ENCODE results near the gene CCDC82.

The CCDC82 gene

DNA sequence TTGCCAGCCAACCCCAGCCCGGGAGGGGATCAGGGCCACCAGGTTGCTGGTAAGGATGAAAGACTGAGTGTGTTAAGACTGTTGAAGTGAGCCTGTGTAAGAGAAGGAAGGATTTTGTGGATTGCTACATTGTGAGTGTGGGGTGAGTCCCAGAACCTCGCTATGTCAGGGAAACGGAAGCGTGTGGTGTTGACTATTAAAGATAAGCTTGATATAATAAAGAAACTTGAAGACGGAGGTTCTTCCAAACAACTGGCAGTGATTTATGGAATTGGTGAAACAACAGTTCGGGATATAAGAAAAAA is 728 bp upstream of the CCDC82 start:
- H3K27me3 ChIP-seq (ENCODE audit: insufficient read depth, low read length), result no peaks in the 10 kb centered on the region
- peaks cover 41% of the 10 kb centered on the region for H3K4me1 ChIP-seq (ENCODE audit: insufficient read depth, low read length, severe bottlenecking)
- H2AFZ ChIP-seq (ENCODE audit: low read length), result peak overlapping the region; percentile 89
- H3K4me3 ChIP-seq (ENCODE audit: low read depth, low read length, poor library complexity, severe bottlenecking), result peak overlapping the region; percentile 70
- H3K9me3 ChIP-seq (ENCODE audit: low read length), result no peaks in the 10 kb centered on the region
- H3F3A ChIP-seq (ENCODE audit: insufficient read depth, low read length), result 0 out of 2 replicates have a peak, but pooled peaks cover 5% of the 10 kb centered on the region
- 0 out of 2 replicates have a peak, but pooled peaks cover 2% of the 10 kb centered on the region for H4K20me1 ChIP-seq (ENCODE audit: insufficient read depth, low read length)
- H3K79me2 ChIP-seq (ENCODE audit: insufficient read depth, low read length), result peaks cover 24% of the 10 kb centered on the region
- H3K9ac ChIP-seq (ENCODE audit: low read length), result peak overlapping the region; percentile 89
- no peak for TF ChIP-seq EZH2 (IDR thresholded peaks at IDR 0.05; ENCODE audit: borderline replicate concordance, low read length)
- no peak overlapping the region for H3K27ac ChIP-seq (ENCODE audit: low read depth, low read length, poor library complexity, severe bottlenecking)
- H3K9me2 ChIP-seq (ENCODE audit: low read depth, low read length), result no peaks in the 10 kb centered on the region
- peaks cover 7% of the 10 kb centered on the region; the same call in 1 of the 2 replicates for H3K36me3 ChIP-seq (ENCODE audit: insufficient read depth, low read length)
- peak overlapping the region; percentile 98 for H3K4me2 ChIP-seq (ENCODE audit: low read length)

DNA sequence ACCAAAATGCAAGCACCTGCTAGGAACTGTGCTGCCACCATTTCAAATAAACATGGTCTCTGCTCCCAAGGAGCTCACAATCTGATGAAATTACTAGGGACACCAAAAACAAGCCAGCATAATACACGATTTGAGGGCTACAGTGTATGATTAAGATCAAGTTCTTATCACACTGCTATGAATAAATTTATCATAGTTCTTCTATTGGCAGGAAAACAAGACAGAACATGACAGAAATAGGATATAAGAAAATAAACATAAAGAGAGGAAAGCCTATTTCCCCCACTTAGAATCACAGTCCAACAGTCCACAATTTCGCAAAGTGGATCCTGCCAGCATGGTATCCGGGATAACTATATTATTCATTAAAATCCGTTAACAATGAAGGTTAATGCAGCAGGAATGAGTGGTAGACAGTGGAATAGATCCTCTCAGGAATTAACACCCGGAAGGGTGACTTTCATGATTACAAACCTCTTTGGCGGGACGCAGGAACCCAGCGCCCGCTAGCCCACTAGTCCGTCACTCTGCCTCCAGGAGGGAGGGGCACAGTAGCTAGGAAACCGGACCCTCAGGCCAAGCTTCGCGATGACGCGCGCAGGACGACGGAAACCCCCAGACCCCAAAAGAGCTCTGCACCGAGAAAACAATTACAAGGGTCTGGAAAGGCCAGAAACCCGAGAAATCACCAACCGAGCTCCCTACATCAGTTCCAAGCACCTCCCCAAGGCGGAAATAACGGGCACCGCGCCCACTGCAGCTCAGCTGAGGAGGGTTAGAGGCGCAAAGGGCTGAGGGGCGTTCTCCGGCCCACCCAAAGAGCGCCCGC is 607 bp downstream of the CCDC82 start:
- Histone ChIP-seq H3K9me2 (ENCODE audit: low read depth, low read length) (no peaks in the 10 kb centered on the region), H3K4me1 (ENCODE audit: insufficient read depth, low read length, severe bottlenecking) (peaks cover 41% of the 10 kb centered on the region), H3K27ac (ENCODE audit: low read depth, low read length, poor library complexity, severe bottlenecking) (peak overlapping the region; percentile 2)

DNA sequence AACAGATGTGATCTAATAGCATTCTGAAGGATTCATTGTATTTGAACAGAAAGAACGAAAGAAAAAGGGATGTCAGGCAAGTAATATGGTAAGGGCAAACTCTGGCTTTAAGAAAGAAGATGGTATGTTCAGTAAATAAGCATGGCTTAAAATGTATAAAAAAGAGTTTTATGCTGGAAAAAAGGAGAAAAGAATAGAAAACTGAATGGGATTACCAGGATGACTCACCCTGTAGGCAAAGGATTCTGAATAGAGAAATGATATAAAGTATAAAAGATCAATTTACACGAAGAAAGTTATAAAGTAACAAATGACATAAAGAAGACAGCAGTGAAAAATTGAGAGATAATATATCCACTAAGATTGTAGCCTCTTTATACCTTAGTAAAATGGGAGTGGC is 4.5 kb downstream of the CCDC82 start:
- no peaks in the 10 kb centered on the region for H3K27me3 ChIP-seq (ENCODE audit: insufficient read depth, low read length)
- H4K20me1 ChIP-seq (ENCODE audit: insufficient read depth, low read length), result no peaks in the 10 kb centered on the region
- no peak overlapping the region for H2AFZ ChIP-seq (ENCODE audit: low read length)
- no peak overlapping the region for H3K9ac ChIP-seq (ENCODE audit: low read length)
- H3F3A ChIP-seq (ENCODE audit: insufficient read depth, low read length), result no peaks in the 10 kb centered on the region
- no peaks in the 10 kb centered on the region for H3K9me2 ChIP-seq (ENCODE audit: low read depth, low read length)
- H3K36me3 ChIP-seq (ENCODE audit: insufficient read depth, low read length), result peaks cover 38% of the 10 kb centered on the region; the same call in 1 of the 2 replicates
- H3K9me3 ChIP-seq (ENCODE audit: low read length), result no peaks in the 10 kb centered on the region
- H3K4me1 ChIP-seq (ENCODE audit: insufficient read depth, low read length, severe bottlenecking), result peaks cover 17% of the 10 kb centered on the region
- H3K4me3 ChIP-seq (ENCODE audit: low read depth, low read length, poor library complexity, severe bottlenecking), result no peak overlapping the region
- no peak overlapping the region for H3K27ac ChIP-seq (ENCODE audit: low read depth, low read length, poor library complexity, severe bottlenecking)
- peaks cover 17% of the 10 kb centered on the region for H3K79me2 ChIP-seq (ENCODE audit: insufficient read depth, low read length)
- no peak overlapping the region for H3K4me2 ChIP-seq (ENCODE audit: low read length)
- no peak for TF ChIP-seq EZH2 (IDR thresholded peaks at IDR 0.05; ENCODE audit: borderline replicate concordance, low read length)
- no peak for TF ChIP-seq CTCF (IDR thresholded peaks at IDR 0.05; ENCODE audit: low read length)

More for the DNA sequence above, 607 bp downstream of the CCDC82 start:
- H4K20me1 ChIP-seq (ENCODE audit: insufficient read depth, low read length), result 0 out of 2 replicates have a peak, but pooled peaks cover 2% of the 10 kb centered on the region
- peak overlapping the region; percentile 89 for H3K9ac ChIP-seq (ENCODE audit: low read length)
- peaks cover 24% of the 10 kb centered on the region for H3K79me2 ChIP-seq (ENCODE audit: insufficient read depth, low read length)
- H2AFZ ChIP-seq (ENCODE audit: low read length), result no peak overlapping the region
- H3K27me3 ChIP-seq (ENCODE audit: insufficient read depth, low read length), result no peaks in the 10 kb centered on the region
- no peaks in the 10 kb centered on the region for H3K9me3 ChIP-seq (ENCODE audit: low read length)
- TF ChIP-seq EZH2 (IDR thresholded peaks at IDR 0.05; ENCODE audit: borderline replicate concordance, low read length) (no peak), CTCF (IDR thresholded peaks at IDR 0.05; ENCODE audit: low read length) (no peak)
- H3K4me3 ChIP-seq (ENCODE audit: low read depth, low read length, poor library complexity, severe bottlenecking), result peak overlapping the region; percentile 70
- H3K36me3 ChIP-seq (ENCODE audit: insufficient read depth, low read length), result peaks cover 12% of the 10 kb centered on the region; the same call in 1 of the 2 replicates
- 0 out of 2 replicates have a peak, but pooled peaks cover 5% of the 10 kb centered on the region for H3F3A ChIP-seq (ENCODE audit: insufficient read depth, low read length)
- peak overlapping the region; percentile 98 for H3K4me2 ChIP-seq (ENCODE audit: low read length)
